GM21528 (cell line): Measurements from ENCODE around the gene KMT5C.

ENCODE experiments used
- ATAC-seq: cut with Tn5 transposase; IDR thresholded peaks from one replicate; pipeline ENCODE4 v1.9.1; 2021; ENCODE audit warnings: mild to moderate bottlenecking, moderate library complexity; ENCODE audit not compliant: unreplicated experiment, low FRiP score

Gene KMT5C

DNA sequence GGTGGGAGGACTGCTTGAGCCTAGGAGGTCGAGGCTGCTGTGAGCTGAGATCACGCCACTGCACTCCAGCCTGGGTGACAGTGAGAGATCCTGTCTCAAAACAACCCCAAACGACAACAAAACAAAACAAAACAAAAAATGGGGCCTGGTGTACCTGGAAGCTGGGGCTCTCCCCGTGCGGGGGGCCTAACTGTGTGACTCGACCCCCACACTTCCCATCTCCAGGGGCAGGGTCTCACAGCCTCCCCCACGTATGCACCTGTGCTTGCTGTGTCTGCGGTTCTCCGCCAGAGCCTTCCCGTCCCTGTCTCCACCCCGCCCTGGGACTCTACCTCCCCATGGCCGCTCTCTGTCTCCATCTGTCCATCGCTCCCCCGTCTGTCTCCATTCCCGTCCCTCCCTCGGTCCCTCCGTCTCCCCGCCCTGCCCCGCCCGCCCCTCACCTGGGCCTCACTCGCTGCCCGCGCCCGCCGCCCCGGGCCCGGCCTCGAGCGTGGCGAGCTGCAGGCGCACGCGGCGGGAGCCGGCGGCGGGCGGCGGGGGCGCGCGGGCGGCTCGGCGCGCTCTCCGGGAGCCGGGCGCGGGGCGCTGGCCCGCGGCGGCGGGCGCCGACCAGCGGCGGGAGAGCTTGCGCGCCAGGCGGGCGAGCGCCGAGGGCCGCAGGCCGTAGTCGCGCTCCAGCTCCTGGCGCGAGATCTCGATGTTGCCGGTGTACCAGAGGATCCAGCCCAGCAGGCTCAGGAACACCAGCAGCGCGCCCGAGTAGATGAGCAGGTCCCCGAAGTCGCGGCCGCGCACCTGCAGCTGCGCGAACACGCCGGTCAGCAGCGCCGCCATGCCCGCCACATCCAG is 43.8 kb downstream of the KMT5C start:
- no peak for ATAC-seq

DNA sequence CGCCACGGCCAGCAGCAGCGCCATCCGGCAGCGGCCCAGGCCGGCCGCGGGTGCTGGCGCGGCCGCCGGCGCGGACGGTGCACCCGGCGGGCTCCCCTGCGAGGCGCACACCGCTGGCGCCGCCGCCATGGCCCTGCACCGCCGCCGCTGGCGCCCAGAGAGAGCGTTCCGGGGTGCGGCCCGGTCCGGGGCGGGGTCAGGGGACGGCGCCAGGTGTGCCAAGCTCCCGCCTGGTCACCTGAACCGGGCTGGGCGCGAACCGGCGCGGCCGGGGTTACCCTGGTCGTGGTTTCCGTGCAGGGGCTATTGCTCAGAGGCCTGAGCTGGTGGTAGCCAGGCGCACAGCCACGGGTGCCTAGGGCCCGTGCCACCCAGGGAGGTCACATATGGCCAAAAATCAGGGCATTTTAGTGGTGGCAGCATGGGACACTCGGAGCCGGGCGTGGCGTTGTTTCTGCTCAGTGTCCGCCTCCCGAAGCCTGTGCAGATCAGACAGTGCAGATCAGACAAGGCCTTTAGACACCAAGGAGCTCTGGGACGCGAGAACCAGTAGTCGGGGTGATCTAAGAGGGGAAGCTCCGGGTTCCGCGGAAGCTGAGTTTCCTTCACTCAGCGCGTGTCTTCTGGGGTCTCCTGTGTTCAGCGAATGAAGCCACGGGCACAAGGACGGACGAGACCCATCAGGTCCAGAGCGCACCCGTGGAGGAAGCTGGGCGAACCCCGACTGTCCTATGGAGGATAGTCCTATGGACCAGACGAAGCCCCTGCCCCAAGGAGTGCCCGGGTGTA is 44.6 kb downstream of the KMT5C start, which contains the start of gene TMEM238:
TSS of gene TMEM238 (minus strand) at position 162 of the 789 bp plus-strand sequence. CDS start at position 129, 33 bp downstream.
- ATAC-seq: no peak

DNA sequence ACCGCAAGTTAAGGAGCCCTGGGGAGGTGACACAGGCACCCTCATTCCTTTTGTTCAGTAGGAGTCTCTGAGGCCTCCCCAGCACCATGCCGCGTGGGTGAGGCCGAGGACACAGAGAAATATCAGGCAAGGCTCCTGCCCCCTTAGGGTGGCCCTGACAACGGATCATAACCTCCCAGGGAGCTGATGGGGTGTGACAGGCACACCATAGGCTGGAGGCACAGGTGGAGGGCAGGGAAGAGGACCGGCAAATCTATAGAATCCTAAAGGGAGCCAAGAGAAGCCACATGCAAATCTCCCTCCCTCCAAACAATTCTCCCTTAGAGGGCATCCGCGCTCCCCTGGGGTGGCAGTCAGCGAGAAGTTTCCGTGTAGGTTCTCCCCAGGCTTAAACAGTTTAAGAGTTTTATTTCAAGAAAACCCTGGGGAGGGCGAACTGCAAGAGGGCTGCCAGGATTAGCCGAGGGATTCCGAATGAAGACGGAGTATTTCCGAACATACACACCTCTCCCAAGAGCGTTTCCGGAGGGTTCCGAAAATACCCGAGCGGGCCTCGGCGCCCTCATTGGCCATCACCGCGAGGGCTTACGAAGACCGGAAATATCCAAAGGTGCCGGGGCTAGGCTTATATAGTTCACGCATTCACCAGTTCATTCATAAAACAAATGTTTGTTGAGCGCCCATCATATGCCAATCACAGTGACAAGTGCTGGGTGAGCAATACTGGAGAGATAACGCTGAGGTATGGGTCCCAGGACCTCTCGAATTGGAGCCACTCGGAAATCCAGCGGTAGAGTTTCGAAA is 45.4 kb downstream of the KMT5C start:
- ATAC-seq: peak; percentile 62

DNA sequence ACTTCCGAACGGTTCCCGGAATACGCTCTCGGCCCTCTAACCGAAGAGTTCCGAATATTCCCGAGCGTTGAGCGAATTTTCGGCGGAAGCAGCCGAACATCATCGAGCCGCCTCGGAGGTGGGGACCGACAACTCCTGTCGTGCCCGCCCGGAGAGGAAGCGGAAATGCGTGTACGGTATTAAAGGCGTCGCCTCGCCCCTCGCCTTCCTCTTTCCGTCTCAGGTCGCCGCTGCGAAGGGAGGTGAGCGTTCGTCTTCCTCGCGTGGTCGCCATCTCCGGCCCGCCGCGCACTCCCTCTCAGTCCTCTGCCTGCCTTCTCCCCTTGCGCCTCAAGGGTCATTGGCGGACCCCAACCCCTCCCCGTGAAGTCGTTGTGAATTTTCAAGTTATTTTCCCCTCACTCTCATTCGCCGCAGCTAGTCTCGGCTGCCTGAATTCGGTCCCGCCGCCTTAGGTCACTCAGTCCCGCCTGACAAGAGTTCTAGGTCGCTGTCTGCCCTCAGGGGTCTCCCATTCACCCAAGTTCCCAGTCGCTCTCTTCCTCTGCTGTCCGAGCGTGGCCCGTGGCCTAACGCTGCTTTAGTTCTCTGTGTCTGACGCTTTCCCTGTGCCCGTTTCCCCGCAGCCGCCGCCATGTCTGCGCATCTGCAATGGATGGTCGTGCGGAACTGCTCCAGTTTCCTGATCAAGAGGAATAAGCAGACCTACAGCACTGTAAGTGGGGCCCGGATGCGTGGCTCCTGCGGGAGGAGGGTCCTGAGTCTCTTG is 46.2 kb downstream of the KMT5C start, which contains the start of gene RPL28:
TSS of gene RPL28 (plus strand) at position 209 of the 769 bp plus-strand sequence. CDS start at position 635, 426 bp downstream.
- ATAC-seq: peak; percentile 68

DNA sequence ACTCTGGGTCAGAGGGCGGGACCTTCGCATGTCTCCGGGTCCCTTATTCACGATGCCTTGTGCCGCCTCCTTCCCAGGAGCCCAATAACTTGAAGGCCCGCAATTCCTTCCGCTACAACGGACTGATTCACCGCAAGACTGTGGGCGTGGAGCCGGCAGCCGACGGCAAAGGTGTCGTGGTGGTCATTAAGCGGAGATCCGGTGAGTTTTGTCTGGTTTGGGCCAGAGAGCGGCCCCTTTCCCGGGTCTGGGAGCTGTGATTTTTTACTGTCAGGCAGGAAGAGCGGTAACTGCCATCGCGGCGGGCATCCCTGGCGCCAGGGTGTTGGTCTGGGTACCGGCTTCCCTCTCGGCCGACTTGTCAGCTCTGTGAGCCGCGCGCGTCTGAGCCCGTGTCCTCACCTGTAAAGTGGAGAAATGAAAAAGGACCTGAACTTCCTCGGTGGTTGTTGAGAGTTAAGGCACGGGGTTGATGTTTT is 46.9 kb downstream of the KMT5C start:
- ATAC-seq: no peak

DNA sequence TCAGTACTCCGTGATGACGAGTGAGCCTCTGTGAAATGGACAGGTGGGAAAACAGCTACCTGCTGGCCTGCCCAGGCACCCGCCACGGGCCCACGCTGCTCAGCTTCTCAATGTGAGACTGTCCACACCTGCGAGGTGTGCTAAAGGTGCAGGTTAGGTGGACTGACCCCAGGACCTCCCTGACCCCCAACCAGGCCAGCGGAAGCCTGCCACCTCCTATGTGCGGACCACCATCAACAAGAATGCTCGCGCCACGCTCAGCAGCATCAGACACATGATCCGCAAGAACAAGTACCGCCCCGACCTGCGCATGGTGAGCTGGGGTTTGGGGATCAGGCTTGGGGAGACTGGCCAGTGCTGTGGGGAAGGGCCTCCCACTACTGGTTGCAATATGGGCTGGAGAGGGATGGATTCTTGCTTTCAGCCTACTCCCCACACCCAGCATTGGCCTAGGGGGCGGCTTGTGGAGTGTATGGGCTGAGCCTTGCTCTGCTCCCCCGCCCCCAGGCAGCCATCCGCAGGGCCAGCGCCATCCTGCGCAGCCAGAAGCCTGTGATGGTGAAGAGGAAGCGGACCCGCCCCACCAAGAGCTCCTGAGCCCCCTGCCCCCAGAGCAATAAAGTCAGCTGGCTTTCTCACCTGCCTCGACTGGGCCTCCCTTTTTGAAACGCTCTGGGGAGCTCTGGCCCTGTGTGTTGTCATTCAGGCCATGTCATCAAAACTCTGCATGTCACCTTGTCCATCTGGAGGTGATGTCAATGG is 48.2 kb downstream of the KMT5C start:
- ATAC-seq: no peak

DNA sequence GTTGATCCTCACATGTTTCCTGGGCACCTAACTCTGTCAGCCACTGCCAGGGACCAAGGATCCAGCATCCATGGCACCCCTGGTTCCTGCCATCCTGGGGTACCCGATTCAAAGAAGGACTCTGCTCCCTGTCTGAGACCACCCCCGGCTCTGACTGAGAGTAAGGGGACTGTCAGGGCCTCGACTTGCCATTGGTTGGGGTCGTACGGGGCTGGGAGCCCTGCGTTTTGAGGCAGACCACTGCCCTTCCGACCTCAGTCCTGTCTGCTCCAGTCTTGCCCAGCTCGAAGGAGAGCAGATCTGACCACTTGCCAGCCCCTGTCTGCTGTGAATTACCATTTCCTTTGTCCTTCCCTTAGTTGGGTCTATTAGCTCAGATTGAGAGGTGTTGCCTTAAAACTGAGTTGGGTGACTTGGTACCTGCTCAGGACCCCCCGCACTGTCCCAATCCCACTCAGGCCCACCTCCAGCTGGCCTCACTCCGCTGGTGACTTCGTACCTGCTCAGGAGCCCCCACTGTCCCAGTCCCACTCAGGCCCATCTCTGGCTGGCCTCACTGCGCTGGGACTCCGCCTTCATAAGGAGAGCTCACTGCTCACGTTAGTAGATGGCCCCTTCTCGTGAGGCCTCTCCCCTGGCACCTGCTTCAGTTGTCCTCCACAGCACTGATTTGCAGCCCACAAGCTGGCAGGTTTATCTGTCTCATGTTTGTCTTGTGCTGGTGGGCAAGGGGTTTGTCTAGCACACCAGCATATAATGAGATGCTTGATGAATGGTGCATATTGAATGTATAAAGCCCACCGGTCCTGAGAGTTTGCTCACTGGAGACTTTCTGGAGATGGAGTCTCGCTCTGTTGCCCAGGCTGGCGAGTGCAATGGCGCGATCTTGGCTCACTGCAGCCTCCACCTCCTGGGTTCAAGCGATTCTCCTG is 50.0 kb downstream of the KMT5C start:
- ATAC-seq: no peak

DNA sequence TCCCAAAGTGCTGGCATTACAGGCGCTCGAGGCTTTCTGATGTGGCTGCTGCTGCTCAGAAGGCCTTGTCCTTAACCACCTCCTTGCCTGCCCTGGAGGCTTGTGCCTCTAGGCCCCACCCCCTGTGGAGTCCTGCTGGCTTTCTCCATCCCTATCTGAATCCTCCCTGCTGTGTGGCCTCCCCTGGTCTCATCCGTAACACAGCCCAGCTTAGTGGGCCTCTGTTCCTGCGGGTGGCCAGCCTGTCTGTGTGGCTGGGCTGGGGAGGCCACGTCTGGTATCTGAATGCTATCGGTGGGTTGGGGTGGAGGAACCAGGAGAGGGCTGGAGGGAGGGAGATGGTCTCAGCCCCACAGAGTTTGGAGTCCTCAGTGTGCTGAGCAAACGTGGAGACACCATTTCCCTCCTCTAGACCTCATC is 50.8 kb downstream of the KMT5C start:
- no peak for ATAC-seq

DNA sequence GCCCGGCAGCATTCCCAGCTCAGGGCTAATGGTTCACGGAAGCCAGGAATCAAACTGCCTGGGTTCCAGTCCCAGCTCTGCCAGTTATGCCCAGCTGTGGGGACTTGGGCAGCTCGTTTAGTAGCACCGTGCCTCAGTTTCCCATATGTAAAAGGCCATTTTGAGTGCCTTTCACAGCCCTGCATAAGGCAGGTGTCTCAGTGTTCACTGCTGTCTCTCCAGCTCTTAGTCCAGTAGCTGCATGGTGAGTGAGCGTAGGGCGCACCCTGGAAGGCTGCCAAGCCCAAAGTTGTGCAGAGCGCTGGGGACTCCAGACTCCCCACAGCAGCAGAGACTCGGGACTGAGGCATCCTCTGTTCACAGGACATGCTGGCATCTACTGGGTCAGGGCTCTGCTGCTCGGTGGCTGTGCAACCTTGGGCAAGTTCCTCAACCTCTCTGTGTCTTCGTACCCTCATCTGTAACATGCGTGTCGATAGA is 51.6 kb downstream of the KMT5C start:
- no peak for ATAC-seq

DNA sequence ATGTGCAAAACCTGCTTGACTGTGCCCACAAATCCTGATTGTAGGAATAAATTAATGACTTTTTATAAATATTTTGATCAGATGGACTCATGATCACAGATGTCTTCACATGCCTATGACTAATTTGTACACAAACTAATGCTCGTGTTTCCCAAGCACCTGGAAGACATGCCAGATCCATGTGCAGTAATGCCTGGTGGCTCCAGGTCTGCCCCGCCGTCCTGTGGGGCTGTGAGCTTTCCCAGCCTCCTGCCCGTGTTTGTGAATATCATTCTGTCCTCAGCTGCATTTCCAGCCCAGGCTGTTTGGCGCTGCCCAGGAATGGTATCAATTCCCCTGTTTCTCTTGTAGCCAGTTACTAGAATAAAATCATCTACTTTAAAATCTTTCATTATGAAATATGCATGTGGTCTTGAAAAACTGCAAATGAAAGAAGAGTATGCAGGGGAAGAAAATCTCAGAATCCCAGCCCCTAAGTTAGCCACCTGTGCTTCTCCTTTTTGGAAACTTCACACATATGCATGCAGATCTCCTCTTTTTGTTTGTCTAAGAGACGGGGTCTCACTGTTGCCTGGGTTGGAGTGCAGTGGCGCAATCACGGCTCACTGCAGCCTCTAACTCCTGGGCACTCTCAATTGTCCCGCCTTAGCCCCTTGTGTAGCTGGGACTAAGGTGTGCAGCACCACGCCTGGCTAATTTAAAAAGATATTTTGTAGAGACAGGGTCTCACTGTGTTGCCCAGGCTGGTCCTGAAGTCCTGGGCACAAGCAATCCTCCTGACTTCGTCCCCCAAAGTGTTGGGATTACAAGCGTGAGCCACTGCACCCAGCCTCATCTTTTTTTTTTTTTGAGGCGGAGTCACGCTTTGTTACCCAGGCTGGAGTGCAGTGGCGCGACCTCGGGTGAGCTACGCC is 52.3 kb downstream of the KMT5C start:
- ATAC-seq: no peak

DNA sequence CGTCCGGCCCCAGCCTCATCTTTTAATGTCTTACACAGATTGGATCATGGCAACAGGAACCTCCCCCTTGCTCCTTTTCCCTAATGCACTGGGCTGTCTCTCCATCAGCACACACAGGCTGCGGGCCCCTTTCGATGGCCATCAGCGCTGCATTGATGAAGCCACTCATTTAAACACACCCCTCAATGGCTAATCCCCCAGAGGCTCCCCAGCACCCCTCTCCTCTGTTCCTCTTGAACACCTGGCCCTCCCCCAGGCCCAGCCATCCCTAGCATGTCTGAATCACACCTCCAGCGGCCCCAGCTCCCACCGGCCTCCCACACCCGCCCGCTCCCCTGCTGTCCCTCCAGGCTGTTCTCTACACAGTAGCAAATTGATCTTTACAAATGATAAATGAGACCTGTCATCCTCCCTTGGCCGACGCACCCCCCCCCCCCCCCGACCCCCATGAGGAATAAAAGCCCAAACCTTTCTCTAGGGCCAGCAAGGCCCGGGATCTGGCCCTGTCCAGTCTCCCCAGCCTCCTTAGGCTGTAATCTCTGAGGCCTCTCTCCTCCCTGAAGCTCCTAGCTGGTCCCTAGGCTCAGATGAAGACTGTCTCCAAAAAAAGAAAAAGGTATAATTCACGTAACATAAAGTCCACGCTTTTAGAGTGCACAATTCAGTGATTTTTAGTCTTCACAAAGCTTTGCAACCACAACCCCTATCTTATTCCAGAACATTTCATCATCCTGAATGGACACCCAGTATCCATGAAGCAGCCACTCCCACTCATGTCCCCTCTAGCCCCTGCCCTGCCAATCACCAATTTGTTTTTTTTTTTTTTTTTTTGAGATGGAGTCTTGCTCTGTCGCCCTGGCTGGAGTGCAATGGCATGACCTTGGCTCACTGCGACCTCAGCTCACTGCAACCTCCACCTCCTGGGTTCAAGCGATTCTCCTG is 53.4 kb downstream of the KMT5C start:
- no peak for ATAC-seq
